Stimulated activated CD8-positive, alpha-beta memory T cell treated with anti-CD3 and anti-CD28 coated beads, Interleukin-2, amount 100 ng/mL, for 1 hour (primary cell): ENCODE data around the gene FXN.
"Not testable (repeated sequence)": the region's sequence is repeated elsewhere in the genome, so short reads cannot be mapped to it uniquely, and the experiment has no call there.

ENCODE experiments used
- DNase-seq, 2 donors: peaks; one replicate each; pipeline ENCODE4 v3.0.0-alpha.2; 2020; ENCODE audit warnings: low read depth in 2 of 2

Gene FXN

GRCh38 chr9:69027355-69028097 lies 8.0 kb upstream of the FXN start:
- no peak for DNase-seq

GRCh38 chr9:69028754-69029153 lies 6.8 kb upstream of the FXN start:
- DNase-seq = no peak

DNA sequence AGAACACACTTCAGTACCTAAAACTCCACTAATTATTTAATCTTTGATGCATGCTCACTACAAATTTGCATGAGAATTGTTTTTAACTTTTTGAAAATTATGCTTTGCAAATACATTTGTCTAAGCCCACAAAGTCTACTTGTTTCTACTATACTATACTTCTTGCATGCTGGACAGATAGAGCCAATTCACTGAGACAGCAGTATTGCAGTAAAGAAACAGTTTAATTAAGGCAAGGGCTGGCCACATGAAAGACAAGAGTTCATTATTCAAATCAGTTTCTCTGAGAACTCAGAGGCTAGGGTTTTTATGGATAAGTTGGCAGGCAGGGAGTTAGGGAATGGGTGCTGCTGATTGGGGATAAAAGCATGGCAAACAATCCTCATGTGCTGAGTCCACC lies 6.0 kb upstream of the FXN start:
- DNase-seq = no peak

DNA sequence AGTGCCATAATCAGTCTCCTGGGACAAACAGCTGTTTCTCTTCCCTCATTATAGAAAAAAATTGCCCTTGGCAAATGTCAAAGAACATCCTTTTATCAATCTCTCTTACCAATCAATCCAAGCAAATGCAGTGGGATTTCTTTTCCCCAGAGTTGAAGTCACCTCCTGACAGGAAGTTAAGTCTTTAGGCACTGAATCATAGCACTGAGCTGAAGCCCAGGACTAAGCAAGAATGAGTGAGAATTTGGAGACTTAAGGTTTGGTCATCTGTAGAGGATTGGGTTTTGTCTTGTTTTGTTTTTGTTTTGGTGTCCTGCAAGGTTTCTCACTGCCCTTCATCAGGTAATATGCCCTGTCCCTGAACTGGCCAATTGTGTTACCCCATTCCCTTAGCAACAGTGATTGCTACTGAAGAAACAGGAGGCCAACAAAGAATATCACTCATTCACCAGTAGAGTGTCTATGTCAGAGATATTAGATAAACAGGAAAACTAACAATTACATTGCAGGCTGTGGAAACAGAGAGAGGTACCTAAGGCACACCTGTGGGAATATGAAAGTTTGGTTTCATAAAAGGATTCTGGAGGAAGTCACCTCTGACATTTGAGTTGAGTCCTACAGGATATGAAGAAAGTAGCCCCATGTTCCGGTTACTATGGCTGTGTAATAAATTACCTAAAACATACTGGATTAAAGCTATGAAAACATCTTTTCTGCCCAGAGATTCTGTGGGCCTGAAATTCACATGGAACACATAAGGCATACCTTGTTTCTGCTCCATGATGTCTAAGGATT lies 4.5 kb upstream of the FXN start:
- no peak for DNase-seq

- DNase-seq = no peak
These were observed 1.5 kb upstream of the FXN start for GRCh38 chr9:69034071-69034470.

GRCh38 chr9:69036309-69036708 lies 757 bp downstream of the FXN start:
- DNase-seq = no peak

GRCh38 chr9:69036799-69037198 lies 1.2 kb downstream of the FXN start:
- no peak for DNase-seq

GRCh38 chr9:69040646-69041045 lies 5.1 kb downstream of the FXN start:
- DNase-seq = no peak

GRCh38 chr9:69044240-69045219 lies 9.0 kb downstream of the FXN start:
- DNase-seq = no peak

- no peak for DNase-seq
These were observed 10.3 kb downstream of the FXN start for GRCh38 chr9:69045821-69046220.

DNA sequence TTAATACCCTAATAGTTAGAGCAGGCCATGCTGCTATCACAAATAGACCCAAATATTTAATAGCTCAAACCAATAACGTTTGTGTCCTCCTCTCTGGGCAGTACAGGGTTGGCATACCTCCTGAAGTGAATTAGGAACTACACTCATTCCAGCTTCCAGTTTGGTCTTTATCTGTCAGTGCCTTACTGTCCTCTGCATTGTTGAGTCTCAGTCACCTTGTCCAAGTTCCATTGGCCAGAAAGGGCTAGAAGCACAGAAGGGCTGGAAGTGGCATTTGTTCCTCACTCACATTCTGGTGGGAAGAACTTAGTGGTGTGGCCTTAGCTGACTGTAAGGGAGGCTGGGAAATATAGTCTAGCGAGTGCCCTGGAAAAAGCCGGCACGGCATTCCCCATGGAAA lies 11.2 kb downstream of the FXN start:
- DNase-seq = no peak

- no peak for DNase-seq
These were observed 11.8 kb downstream of the FXN start for GRCh38 chr9:69047371-69047770.

GRCh38 chr9:69049094-69049493 lies 13.5 kb downstream of the FXN start:
- no peak for DNase-seq

- DNase-seq = not testable (repeated sequence)
These were observed 15.4 kb downstream of the FXN start for GRCh38 chr9:69050936-69051335.

- no peak for DNase-seq
These were observed 19.4 kb downstream of the FXN start for GRCh38 chr9:69054989-69055388.

DNA sequence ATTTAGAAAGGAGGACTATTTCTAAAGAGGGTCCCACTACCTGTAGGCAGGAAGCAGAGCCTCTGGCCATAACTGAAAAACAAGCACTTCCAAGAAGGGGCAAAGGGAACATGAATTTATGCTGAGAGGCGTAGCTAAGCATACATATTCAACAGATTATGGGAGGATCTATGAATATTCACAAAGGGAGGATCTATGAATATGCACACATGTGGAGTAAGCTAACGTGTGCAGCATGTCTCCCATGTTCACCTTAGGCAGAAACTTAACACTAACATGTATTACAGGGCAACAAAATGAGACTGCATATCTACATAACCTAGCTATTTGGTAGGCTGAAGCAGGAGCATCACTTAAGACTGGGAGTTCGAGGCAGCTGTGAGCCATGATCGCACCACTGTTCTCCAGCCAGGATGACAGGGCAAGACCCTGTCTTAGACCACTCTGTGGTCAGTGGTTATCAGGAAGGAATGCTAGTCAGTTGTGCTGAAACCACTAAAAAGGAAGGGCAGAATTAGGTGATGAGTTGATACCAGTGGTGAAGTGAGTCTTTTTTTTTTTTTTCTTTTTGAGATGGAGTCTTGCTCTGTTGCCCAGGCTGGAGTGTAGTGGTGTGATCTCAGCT lies 20.8 kb downstream of the FXN start:
- no peak for DNase-seq

DNA sequence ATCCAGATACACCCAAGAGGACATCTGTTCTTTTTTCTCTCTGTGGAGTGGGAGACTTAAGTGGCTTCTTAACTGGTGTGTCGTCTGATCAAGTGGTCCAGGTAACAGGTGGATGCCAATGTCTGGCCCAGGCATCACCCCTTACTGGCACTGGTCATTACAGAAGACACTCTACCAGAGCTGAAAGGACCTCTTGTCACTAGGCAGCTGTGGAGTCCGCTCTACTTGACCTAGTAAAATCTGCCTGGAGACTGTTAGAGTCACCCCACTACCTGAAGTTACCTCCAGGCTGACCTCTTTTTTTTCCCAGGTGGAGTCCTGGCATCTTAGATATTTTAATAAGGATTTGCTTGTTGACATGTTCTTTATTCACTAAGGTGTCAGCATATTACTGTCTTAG lies 22.5 kb downstream of the FXN start:
- DNase-seq = no peak

- no peak for DNase-seq
These were observed 25.2 kb downstream of the FXN start for GRCh38 chr9:69060766-69061165.

- no peak for DNase-seq
These were observed 26.6 kb downstream of the FXN start for GRCh38 chr9:69062195-69062594.

DNA sequence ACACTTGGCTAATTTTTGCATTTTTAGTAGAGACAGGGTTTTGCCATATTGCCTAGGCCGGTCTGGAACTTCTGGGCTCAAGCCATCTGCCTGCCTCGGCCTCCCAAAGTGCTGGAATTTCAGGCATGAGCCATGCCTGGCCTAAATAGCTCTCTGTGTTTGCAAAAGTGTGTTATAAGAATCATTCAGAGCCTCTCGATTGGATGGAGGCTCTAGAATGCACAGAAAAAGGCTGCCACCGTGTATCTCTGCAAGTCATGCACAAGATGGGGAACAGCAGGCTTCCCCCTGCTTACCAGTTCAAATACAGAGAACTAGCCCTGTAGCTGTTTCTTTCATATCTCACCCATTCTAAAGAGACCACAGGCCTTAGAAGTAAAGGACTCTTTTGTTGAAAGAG lies 28.3 kb downstream of the FXN start:
- no peak for DNase-seq

GRCh38 chr9:69065660-69066059 lies 30.1 kb downstream of the FXN start:
- DNase-seq = no peak

- DNase-seq = no peak
These were observed 31.4 kb downstream of the FXN start for GRCh38 chr9:69066955-69067354.
